Measurements from ENCODE around the gene CDC42BPA. TPM values are rescaled to one million over a fixed set of nuclear protein-coding genes. Genes with fewer than 3 reads are reported as not detected.

CDC42BPA gene
- total RNA-seq, 2 experiments from 2014 or later, result 3.6 to 3.8 TPM

DNA sequence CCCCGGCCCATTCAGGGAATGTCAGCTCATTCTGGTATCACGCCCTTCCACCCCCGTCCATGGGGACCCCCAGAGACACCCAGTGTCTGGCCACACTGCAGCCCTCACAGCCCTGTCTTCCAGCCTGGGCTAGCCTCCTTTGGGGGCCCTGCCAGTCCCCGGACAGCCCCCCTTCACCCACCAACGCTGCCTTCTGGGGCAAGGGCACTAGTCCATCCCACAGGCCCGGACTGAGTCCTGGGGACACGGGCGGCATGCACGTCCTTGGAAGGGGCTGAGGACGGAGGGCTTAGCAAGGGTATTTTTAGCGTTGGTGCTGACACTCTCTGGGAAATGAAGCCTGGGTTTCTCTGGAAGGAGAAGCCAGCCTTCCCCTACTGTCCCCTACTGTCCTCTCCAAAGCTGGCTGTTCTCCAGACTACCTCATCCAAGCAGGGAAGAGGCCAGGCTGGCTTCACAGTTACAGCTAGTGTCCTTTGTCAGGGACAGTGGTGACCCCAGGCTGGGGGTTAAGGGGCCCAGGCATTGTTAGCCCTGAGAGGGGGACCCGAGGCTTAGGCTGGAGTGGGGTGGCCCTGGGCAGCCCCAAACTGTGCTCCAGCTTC is 338.7 kb downstream of the CDC42BPA start:
- no peak for DNase-seq
- Mint-ChIP-seq H3K4me1 (no peaks in the 10 kb centered on the region), H3K27ac (no peak overlapping the region), H3K4me3 (no peak overlapping the region), H3K27me3 (no peaks in the 10 kb centered on the region), H3K36me3 (ENCODE audit: low read depth) (no peaks in the 10 kb centered on the region), H3K9me3 (no peaks in the 10 kb centered on the region)
- POLR2A ChIA-PET, result no interaction called here
- CTCF ChIA-PET, result interaction anchor here (1.3 kb wide), 1 partner anchor 10 kb away, joined by 4 read pairs; no protein-coding TSS in a partner anchor

DNA sequence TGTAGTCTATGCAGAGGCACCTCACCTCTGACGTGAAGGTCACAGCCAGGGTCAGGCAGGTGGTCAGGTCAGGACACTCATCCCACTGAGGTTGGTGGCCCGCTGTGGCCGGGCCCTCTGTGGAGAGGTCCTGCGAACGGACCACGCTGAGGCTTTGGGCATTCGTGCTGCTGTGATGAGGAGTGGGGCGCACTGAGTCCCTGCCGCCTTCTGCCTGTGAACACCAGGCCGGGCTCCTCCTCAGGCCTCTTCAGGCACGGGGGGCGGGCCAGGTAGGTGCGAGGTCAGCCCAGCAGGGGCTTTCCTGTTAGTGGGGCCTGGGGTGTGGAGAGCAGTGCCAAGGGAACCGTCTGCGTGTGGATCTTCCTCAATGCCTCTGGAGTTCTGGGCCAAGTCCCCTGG is 339.2 kb downstream of the CDC42BPA start:
- CTCF ChIA-PET, result interaction anchor here (1.3 kb wide), 1 partner anchor 11 kb away, joined by 4 read pairs; no protein-coding TSS in a partner anchor
- Mint-ChIP-seq H3K36me3 (ENCODE audit: low read depth) (no peaks in the 10 kb centered on the region), H3K4me3 (no peak overlapping the region), H3K27me3 (no peaks in the 10 kb centered on the region), H3K9me3 (no peaks in the 10 kb centered on the region), H3K4me1 (no peaks in the 10 kb centered on the region), H3K27ac (no peak overlapping the region)
- POLR2A ChIA-PET, result no interaction called here
- no peak for DNase-seq

DNA sequence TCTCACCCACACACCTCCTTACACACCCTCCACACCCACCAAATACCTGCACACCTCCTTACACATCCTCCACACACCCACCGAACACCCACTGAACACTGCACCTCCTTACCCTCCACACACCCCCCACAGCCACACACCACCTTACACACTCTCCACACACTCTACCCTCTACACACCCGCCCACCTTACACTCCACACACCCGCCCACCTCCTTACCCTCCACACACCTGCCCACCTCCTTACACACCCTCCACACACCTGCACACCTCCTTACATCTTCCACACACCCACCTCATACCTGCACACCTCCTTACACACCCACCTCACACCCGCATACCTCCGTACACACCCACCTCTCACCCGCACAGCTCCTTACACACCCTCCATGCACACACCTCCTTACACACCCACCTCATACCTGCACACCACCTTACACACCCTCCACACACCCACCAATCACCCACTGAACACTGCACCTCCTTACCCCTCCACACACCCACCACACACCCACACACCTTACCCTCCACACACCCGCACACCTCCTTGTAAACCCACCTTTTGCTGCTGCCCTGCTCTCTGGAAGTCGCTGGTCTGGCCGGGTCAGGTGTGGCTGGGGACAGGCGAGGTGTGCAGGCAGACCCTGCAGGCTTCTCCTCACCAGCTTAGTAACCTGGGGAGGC is 339.7 kb downstream of the CDC42BPA start:
- Mint-ChIP-seq H3K36me3 (ENCODE audit: low read depth) (no peaks in the 10 kb centered on the region), H3K4me3 (no peak overlapping the region), H3K27ac (no peak overlapping the region), H3K27me3 (no peaks in the 10 kb centered on the region), H3K4me1 (no peaks in the 10 kb centered on the region), H3K9me3 (no peaks in the 10 kb centered on the region)
- no peak for DNase-seq
- CTCF ChIA-PET, result interaction anchor here (1.3 kb wide), 1 partner anchor 11 kb away, joined by 4 read pairs; no protein-coding TSS in a partner anchor
- POLR2A ChIA-PET, result no interaction called here

DNA sequence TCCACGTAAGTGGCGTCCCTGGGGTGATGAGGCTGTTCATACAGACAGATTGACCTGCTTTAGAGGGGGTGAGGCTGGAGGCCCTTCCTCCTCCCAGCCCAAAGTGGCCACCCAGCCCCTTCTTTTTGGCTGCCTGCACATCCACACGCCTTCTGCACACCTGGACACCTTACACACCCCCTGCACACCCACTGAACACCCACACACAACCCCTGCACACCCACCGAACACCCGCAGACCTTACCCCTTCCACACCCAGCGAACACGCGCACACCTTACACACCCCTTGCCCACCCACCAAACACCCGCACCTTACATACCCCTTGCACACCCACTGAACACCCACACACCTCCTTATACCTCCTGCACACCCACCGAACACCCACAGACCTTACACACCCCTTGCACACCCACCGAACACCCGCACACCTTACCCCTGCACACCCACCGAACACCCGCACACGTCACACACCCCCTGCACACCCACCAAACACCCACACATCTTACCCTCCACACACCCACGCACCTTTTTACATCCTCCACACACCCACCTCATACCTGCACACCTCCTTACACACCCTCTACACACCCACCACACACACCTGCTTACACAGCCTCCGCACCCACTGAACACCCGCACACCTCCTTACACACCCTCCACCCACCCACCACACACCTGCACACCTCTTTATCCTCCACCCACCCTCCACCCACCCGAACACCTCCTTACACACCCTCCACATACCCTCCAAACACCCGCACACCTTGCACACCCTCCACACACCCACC is 340.5 kb downstream of the CDC42BPA start:
- H3K36me3 Mint-ChIP-seq (ENCODE audit: low read depth), result no peaks in the 10 kb centered on the region
- no peak overlapping the region for H3K27ac Mint-ChIP-seq
- DNase-seq, result no peak
- H3K4me3 Mint-ChIP-seq, result no peak overlapping the region
- ChIA-PET CTCF (no interaction called here), POLR2A (no interaction called here)
- no peaks in the 10 kb centered on the region for H3K9me3 Mint-ChIP-seq
- H3K4me1 Mint-ChIP-seq, result no peaks in the 10 kb centered on the region
- H3K27me3 Mint-ChIP-seq, result no peaks in the 10 kb centered on the region

DNA sequence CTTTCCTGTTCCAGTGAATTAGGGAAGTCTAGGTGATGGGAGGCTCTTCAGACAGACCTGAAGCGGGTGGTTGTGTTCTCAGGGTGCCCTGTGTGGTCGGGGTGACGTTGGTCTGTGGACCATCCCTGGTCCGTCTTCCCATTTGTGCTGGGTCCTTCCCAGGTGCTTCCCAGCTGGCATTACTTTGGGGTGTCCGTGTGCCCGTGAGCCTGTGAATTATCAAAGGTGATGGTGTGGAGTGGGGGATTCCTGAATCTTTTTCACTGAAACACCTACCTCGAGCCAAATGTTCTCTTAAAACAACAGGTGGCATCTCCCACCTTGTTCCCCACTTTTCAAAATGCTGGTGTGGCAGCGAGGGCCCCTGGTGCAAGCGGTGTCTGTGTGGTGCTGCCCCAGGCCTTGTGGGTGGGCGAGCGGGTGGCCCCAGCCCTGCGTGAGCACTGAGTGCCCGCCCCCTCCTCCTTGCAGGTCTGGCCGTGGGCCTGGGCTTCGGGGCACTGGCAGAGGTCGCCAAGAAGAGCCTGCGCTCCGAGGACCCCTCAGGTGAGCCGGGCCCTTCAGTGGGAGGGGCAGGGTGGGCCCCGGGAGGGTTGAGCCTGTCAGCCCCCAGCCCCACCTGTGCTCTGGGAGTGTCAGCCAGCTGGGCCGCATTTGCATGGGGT is 341.2 kb downstream of the CDC42BPA start:
- DNase-seq, result no peak
- Mint-ChIP-seq H3K4me3 (no peak overlapping the region), H3K36me3 (ENCODE audit: low read depth) (peaks cover 1% of the 10 kb centered on the region), H3K27ac (no peak overlapping the region), H3K4me1 (no peaks in the 10 kb centered on the region), H3K9me3 (peaks cover 1% of the 10 kb centered on the region), H3K27me3 (no peaks in the 10 kb centered on the region)
- ChIA-PET CTCF (no interaction called here), POLR2A (no interaction called here)

DNA sequence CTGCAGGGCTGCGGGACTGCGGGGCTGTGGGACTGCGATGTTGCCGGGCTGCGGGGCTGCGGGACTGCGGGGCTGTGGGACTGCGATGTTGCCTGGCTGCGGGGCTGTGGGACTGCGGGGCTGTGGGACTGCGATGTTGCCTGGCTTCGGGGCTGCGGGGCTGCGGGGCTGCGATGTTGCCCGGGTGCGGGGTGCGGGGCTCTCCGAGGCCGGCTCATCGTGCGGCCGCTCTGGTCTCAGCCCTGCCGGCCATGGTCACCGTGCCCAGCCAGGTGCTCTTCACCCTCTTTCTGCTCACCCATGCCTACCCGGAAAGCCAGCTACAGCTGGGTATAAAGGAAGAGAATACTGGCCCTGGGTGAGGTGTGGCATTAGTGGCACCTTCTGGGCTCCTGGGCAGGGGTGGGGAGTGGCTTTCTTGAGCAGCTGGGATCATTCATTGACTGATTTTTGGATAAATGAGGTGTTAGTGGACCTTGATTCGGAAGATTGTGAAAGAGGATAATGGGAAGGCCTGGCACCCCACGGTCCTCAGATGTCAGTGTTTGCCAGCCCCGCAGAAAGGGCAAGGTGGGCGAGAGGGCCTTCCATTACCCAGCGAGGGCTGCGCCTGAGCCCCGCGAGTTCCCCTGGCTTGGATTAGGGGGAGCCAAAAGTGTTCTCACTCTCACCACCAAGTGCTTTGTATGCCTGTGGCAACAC is 341.9 kb downstream of the CDC42BPA start:
- no peak for DNase-seq
- H3K4me1 Mint-ChIP-seq, result no peaks in the 10 kb centered on the region
- peaks cover 8% of the 10 kb centered on the region for H3K36me3 Mint-ChIP-seq (ENCODE audit: low read depth)
- peaks cover 8% of the 10 kb centered on the region for H3K9me3 Mint-ChIP-seq
- H3K27me3 Mint-ChIP-seq, result no peaks in the 10 kb centered on the region
- CTCF ChIA-PET, result no interaction called here
- H3K4me3 Mint-ChIP-seq, result no peak overlapping the region
- POLR2A ChIA-PET, result no interaction called here
- no peak overlapping the region for H3K27ac Mint-ChIP-seq

DNA sequence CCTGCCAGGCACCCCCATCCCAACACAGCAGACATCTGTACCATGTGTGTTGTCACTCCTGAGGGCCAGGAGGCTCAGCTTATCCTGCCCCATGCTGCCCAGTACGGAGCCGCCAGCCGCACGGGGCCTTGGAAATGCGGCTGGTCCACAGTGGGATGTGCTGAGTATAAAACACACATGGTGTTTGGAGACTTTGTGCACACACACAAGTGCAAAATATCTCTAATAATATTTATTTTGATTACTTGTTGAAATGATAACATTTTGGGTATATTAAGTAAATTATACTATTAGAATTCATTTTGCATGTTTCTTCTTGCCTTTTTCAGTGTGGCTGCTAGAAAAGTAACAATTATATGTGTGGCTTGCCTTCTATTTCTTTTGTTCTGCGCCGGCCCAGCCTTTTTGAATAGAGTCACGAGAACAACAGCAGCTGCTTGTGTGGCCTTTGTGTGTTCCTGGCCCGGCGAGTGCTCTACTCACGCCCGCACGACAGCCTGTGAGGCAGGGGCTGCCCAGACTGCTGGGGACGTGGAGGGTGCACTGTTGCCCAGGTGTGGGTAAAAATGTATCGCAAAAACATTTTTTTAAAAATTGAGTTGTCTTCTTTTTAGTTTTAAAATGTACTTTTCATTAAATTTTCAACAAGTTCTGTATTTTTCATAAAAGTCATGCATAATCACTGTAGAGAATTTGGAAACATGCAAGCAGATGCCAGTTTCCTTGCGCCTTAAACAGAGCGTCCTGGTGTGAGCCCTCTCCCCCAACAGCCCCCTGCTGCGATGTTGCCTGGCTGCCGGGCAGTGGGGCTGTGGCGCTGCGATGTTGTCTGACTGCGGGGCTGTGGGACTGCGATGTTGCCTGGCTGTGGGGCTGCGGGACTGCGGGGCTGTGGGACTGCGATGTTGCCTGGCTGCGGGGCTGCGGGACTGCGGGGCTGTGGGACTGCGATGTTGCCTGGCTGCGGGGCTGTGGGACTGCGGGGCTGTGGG is 342.7 kb downstream of the CDC42BPA start:
- Mint-ChIP-seq H3K4me3 (no peak overlapping the region), H3K27ac (no peak overlapping the region), H3K36me3 (ENCODE audit: low read depth) (peaks cover 8% of the 10 kb centered on the region), H3K4me1 (no peaks in the 10 kb centered on the region), H3K9me3 (peaks cover 8% of the 10 kb centered on the region), H3K27me3 (no peaks in the 10 kb centered on the region)
- POLR2A ChIA-PET, result no interaction called here
- DNase-seq, result no peak
- CTCF ChIA-PET, result interaction anchor here (0.6 kb wide), 1 partner anchor 23 kb away, joined by 3 read pairs; no protein-coding TSS in a partner anchor

DNA sequence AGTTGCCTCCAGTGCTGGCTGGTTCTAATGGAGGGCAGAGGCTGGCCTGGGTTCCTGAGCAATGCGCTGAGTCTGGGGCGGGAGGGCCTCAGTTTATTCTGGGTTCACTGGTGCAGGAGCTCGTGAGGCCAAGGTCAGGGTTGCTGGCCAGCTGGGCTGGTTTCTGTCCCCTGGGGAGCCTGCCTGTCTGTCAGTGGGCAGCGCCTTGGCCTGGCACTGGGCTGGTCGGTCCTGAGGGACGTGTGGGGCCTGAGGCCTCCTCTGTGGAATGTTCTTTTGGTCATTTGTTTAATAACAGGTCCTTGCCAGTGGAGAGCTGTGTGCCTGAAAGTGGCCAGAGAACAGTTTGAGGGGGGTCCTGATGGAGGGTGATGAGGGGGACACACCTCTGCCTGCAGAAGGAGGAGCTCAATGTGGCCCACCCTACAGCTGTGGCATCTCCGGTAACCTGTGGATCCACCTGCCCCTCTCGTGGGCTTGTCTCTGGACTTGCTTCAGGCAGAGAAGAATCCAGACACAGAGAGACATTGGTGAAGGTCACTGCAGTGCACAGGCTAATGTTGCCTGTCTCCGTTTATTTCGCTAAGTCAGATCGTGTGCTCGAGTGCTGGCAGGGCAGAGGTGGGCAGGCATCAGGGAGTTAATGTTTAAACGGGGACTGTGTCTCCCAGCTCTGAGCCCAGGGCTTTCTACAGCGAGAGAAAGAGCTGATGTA is 343.6 kb downstream of the CDC42BPA start:
- POLR2A ChIA-PET, result no interaction called here
- Mint-ChIP-seq H3K9me3 (peaks cover 8% of the 10 kb centered on the region), H3K4me3 (no peak overlapping the region), H3K27me3 (no peaks in the 10 kb centered on the region), H3K36me3 (ENCODE audit: low read depth) (peaks cover 9% of the 10 kb centered on the region), H3K27ac (peak overlapping the region; percentile 19), H3K4me1 (no peaks in the 10 kb centered on the region)
- CTCF ChIA-PET, result interaction anchor here (0.6 to 1.1 kb wide), 2 partner anchors 17 to 24 kb away, joined by 3 read pairs; no protein-coding TSS in a partner anchor
- no peak for DNase-seq

DNA sequence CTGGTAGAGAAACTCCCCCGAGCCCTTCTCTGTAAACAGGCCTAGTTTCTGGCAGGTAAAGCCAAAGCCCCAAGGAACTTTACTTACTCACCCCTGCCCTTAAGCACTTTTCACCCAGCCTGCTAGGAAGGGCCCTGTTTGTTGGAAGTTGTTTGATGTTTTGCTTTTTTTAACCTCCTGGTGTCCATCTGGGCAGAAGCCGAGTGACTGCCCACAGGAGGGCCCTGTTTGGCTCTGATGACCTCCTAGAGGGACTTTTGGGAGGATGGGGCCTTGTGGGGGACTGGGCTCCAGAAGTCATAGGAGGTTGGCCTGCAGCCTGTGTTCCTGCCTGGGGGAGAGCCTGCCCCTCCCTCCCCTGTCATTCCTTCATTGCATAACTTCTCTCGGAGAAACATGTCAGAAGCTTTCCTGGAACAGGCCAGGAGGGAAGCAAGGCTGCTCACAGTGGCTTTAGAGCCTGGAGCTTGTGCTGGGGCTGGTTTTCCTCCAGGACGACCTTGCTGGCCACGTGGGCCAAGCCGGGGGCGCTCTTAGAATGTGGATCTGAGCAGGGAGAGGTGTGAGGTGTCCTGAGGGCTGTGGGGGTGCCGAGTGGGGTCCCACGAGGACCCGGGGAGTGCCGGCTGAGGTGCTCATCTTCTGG is 344.3 kb downstream of the CDC42BPA start:
- H3K36me3 Mint-ChIP-seq (ENCODE audit: low read depth), result peaks cover 14% of the 10 kb centered on the region
- no peaks in the 10 kb centered on the region for H3K27me3 Mint-ChIP-seq
- POLR2A ChIA-PET, result no interaction called here
- H3K4me3 Mint-ChIP-seq, result no peak overlapping the region
- peak overlapping the region; percentile 19 for H3K27ac Mint-ChIP-seq
- no peak for DNase-seq
- H3K9me3 Mint-ChIP-seq, result peaks cover 8% of the 10 kb centered on the region
- CTCF ChIA-PET, result interaction anchor here (1.1 kb wide), 1 partner anchor 17 kb away, joined by 3 read pairs; no protein-coding TSS in a partner anchor
- no peaks in the 10 kb centered on the region for H3K4me1 Mint-ChIP-seq

DNA sequence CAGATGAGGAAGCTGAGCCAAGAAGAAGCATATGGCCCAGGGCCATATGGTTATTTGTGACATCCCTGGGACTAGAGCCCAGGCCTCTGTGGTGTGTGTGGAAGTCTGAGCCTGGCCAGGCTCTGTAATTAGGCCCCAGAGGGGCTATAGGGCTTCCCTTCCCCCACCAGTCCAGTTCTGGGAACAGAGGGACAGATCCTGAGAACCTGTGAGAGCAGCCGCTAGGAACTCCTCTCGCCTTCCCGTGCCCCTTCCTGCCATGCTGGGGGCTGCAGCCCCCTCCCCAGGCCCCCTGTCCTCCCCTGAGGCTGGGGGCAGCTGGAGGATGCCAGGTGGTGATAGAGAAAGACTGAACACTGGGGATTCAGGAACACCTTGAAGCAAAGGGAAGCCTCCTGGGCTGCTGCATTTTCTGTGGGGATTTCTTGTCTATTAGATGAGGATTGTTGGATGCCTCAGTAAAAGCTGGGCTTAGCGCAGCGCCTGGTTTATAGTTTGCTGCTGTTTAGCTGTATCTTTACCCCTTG is 344.9 kb downstream of the CDC42BPA start:
- no peak overlapping the region for H3K27ac Mint-ChIP-seq
- H3K27me3 Mint-ChIP-seq, result no peaks in the 10 kb centered on the region
- H3K4me1 Mint-ChIP-seq, result no peaks in the 10 kb centered on the region
- ChIA-PET POLR2A (no interaction called here), CTCF (interaction anchor here (1.1 kb wide), 1 partner anchor 16 kb away, joined by 3 read pairs; no protein-coding TSS in a partner anchor)
- H3K9me3 Mint-ChIP-seq, result peaks cover 8% of the 10 kb centered on the region
- no peak overlapping the region for H3K4me3 Mint-ChIP-seq
- peaks cover 14% of the 10 kb centered on the region for H3K36me3 Mint-ChIP-seq (ENCODE audit: low read depth)
- no peak for DNase-seq

DNA sequence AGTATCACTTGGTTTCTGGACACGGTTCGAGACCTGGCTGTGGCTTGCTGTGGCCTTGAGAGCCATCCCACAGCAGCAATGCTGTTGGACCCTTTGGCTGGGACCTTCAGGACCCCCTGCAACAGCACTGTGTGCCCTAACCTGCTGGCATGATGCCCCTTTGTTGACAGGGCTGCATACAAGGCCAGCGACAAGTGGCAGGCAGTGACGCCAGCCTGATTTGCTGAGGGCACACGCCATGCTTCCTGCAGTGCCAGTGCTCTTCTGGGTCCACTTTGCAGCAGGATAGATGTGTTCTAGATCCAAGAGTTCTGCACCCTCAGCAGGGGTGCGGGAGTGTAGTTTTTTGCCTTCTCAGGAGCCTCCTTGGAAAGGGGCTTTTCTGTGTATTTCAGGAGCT is 345.4 kb downstream of the CDC42BPA start:
- Mint-ChIP-seq H3K36me3 (ENCODE audit: low read depth) (peaks cover 14% of the 10 kb centered on the region), H3K9me3 (peaks cover 8% of the 10 kb centered on the region), H3K4me1 (no peaks in the 10 kb centered on the region), H3K27me3 (no peaks in the 10 kb centered on the region), H3K27ac (no peak overlapping the region), H3K4me3 (no peak overlapping the region)
- no peak for DNase-seq
- ChIA-PET CTCF (no interaction called here), POLR2A (no interaction called here)
